Measurements from ENCODE around the gene SEZ6L. TPM values are rescaled to one million over a fixed set of nuclear protein-coding genes. Genes with fewer than 3 reads are reported as not detected.

The SEZ6L gene
- total and polyA plus RNA-seq, 9 donors: 0.10 to 0.32 (median 0.15) TPM; not detected in 3

DNA sequence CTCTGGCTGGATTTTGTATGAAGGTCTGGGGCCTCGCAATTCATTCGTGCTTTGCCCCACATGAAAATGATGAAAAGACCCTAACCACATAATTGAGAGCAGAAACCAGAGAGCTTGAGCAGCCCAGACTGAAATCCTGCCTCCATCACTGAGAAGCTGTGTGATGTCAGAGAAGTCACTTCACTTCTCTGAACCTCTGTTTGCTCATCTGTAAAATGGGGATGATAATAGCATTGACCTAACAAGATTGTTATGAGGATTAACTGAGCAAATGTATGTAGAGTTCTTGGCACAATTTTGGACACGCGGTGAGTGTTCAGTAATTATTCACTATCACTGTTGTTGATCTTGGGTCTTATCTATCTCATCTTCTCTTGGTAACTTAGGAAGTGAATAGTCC, 203.6 kb downstream of the SEZ6L start:
- no peak for DNase-seq
- Histone ChIP-seq H3K4me1 (ENCODE audit: insufficient read depth) (no peaks in the 10 kb centered on the region), H3K9me3 (no peaks in the 10 kb centered on the region), H3K4me3 (no peak overlapping the region), H3K27me3 (no peaks in the 10 kb centered on the region), H3K36me3 (no peaks in the 10 kb centered on the region), H3K27ac (no peak overlapping the region)
- intact Hi-C loops (cut with DNase I): no loop called here
- WGBS, 3 donors: 83 to 86% (median 85%) methylated on average over 4 of the region's 4 CpGs
- no peak for TF ChIP-seq POLR2A (IDR thresholded peaks at IDR 0.05)
- no peak for TF ChIP-seq EP300 (IDR thresholded peaks at IDR 0.05)
- TF ChIP-seq, protein P1, sequence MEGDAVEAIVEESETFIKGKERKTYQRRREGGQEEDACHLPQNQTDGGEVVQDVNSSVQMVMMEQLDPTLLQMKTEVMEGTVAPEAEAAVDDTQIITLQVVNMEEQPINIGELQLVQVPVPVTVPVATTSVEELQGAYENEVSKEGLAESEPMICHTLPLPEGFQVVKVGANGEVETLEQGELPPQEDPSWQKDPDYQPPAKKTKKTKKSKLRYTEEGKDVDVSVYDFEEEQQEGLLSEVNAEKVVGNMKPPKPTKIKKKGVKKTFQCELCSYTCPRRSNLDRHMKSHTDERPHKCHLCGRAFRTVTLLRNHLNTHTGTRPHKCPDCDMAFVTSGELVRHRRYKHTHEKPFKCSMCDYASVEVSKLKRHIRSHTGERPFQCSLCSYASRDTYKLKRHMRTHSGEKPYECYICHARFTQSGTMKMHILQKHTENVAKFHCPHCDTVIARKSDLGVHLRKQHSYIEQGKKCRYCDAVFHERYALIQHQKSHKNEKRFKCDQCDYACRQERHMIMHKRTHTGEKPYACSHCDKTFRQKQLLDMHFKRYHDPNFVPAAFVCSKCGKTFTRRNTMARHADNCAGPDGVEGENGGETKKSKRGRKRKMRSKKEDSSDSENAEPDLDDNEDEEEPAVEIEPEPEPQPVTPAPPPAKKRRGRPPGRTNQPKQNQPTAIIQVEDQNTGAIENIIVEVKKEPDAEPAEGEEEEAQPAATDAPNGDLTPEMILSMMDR (IDR thresholded peaks at IDR 0.05): no peak

DNA sequence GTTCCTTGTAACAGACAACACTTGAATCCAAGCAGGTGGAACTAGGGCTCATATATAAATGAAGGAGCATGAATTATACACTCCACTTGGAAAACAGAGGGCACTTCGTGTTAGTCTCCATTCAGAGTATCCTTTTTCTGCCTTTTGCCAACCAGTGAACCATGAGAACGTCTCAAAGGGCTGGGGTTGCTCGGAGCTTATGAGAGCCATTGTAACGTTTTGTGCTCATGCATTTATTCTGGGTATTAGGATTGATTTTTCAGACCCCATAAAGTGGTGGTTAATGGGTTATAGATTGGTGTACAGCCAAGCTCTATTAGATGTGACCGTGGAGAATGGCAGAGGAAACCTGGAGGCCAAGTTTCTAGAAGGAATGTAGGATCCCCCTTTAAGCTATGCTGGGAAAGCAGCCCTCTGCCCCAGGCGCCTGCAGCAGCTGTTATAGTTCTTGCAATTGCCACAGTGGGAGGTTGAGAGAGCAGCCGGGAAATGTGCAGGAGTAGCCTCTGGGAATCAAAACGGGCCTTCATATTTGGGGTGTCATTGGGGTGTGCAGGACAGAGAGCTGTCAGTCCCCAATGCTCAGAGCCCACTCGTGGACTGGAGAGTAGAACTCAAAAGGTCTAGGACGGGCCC, 205.2 kb downstream of the SEZ6L start:
- no peak for DNase-seq
- TF ChIP-seq POLR2A (IDR thresholded peaks at IDR 0.05) (no peak), EP300 (IDR thresholded peaks at IDR 0.05) (no peak)
- TF ChIP-seq, protein P1 (IDR thresholded peaks at IDR 0.05): no peak
- Histone ChIP-seq H3K4me3 (no peak overlapping the region), H3K4me1 (ENCODE audit: insufficient read depth) (no peaks in the 10 kb centered on the region), H3K27me3 (no peaks in the 10 kb centered on the region), H3K36me3 (no peaks in the 10 kb centered on the region), H3K9me3 (no peaks in the 10 kb centered on the region), H3K27ac (no peak overlapping the region)
- intact Hi-C loops (cut with DNase I): no loop called here
- 33 to 48% (median 39%) methylated on average over 10 of the region's 10 CpGs for WGBS, 3 donors

DNA sequence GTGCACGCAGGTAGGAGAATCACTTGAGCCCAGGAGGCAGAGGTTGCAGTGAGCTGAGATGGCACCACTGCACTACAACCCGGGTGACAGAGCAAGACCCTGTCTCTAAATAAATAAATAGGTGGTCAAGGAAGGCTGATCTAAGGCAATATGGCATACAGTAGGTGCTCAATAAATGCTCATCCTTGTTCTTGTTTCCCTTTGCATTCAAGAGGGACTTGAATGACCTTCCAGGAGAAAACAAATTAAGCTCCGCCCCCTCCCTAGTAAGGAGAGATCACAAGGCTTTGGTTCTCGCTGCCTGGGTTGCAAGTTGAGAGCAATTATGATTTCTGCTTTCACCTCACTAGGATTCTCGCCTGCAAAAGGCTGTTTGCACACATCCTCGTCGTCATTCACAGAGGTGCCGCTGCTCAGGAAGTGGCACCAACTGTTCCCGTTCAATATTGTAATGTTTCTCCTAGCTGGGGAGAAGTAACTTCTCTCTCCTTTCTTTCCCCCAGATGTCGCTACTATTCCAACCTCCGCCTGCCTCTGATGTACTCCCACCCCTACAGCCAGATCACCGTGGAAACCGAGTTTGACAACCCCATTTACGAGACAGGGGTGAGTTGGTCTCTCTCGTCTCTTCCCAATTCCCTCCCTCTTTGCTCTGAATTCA, 208.0 kb downstream of the SEZ6L start:
- intact Hi-C loops (cut with DNase I): no loop called here
- Histone ChIP-seq H3K9me3 (no peaks in the 10 kb centered on the region), H3K4me1 (ENCODE audit: insufficient read depth) (no peaks in the 10 kb centered on the region), H3K36me3 (no peaks in the 10 kb centered on the region), H3K27ac (no peak overlapping the region), H3K27me3 (no peaks in the 10 kb centered on the region), H3K4me3 (no peak overlapping the region)
- 17 to 21% (median 18%) methylated on average over 15 of the region's 15 CpGs for WGBS, 3 donors
- DNase-seq: no peak
- TF ChIP-seq EP300 (IDR thresholded peaks at IDR 0.05) (no peak), POLR2A (IDR thresholded peaks at IDR 0.05) (no peak)
- TF ChIP-seq, protein P1 (IDR thresholded peaks at IDR 0.05): no peak

DNA sequence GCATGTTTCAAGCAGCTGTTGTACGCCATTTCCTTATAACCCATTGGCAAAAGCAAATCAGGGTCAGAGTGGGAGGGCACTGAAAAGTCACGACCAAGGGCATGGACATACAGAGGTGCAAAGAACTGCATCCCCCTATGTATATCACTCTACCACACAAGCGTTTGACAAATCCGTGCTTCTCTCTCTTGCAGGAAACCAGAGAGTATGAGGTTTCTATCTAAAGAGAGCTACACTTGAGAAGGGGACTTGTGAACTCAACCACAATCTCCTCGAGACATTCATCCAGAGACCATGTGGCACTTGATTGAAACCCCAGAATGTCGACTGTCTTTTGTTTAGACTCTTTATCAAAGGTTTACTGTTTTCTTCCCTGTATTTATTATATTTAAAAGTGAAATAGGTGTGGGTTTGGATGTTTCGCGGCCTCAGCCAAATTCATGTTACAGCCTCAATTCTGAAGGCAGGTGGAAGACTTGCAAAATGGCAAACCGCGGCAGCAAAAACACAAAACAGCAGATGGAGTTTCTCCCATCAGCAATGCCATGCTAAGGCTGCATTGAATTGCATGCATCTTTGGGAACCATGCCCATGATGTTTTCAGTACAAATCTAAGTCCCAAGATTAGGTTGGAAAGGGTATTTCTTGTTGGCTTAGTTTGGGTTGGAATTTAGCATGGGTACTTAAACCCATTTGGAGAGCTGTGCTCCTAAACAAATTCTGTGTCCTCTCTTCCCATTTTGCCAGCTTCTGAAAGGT, 211.0 kb downstream of the SEZ6L start:
- TF ChIP-seq POLR2A (IDR thresholded peaks at IDR 0.05) (no peak), EP300 (IDR thresholded peaks at IDR 0.05) (no peak)
- TF ChIP-seq, protein P1 (IDR thresholded peaks at IDR 0.05): no peak
- H3K4me1 ChIP-seq (ENCODE audit: insufficient read depth): no peaks in the 10 kb centered on the region
- no peaks in the 10 kb centered on the region for H3K36me3 ChIP-seq
- no peak overlapping the region for H3K27ac ChIP-seq
- H3K27me3 ChIP-seq: no peaks in the 10 kb centered on the region
- 77 to 83% (median 79%) methylated on average over 10 of the region's 10 CpGs for WGBS, 3 donors
- no peak overlapping the region for H3K4me3 ChIP-seq
- no peak for DNase-seq
- H3K9me3 ChIP-seq: no peaks in the 10 kb centered on the region
- intact Hi-C loops (cut with DNase I): no loop called here

Measured in ovary (tissue), 9 donors.